MM.1S (cell line): ENCODE data around the gene INTS11.

Experiments used
- DNase-seq: peaks from one replicate; pipeline ENCODE4 v3.0.0-alpha.2; 2015
- H2AFZ ChIP-seq: fragments of 300-600 bp; sonication (generic); 2 replicates; pipeline ENCODE4 v1.6.0; 2016; ENCODE audit warnings: antibody characterized with exemption, low read length
- H3F3A ChIP-seq: fragments of 300-600 bp; sonication (generic); 2 replicates; pipeline ENCODE4 v1.6.1; 2016; ENCODE audit warnings: mild to moderate bottlenecking, antibody characterized with exemption, low read length, moderate library complexity, mixed read lengths; ENCODE audit not compliant: insufficient read depth
- H3K27ac ChIP-seq: fragments of 300-600 bp; sonication (generic); 2 replicates; pipeline ENCODE4 v1.5.1; 2016; ENCODE audit warnings: mild to moderate bottlenecking, low read length
- H3K27me3 ChIP-seq: fragments of 300-600 bp; sonication (generic); replicated peaks from 2 replicates; pipeline ENCODE4 v1.6.0; 2016; ENCODE audit warnings: low read length; ENCODE audit not compliant: insufficient read depth
- H3K36me3 ChIP-seq: fragments of 300-600 bp; sonication (generic); replicated peaks from 2 replicates; pipeline ENCODE4 v1.6.1; 2016; ENCODE audit warnings: mild to moderate bottlenecking, low read length, mixed read lengths; ENCODE audit not compliant: insufficient read depth
- H3K4me1 ChIP-seq: fragments of 300-600 bp; sonication (generic); 2 replicates; pipeline ENCODE4 v1.6.1; 2016; ENCODE audit warnings: low read length, mixed read lengths
- H3K4me2 ChIP-seq: fragments of 300-600 bp; sonication (generic); 2 replicates; pipeline ENCODE4 v1.6.0; 2016; ENCODE audit warnings: low read depth, low read length
- H3K4me3 ChIP-seq: fragments of 300-600 bp; sonication (generic); 2 replicates; pipeline ENCODE4 v1.5.1; 2016; ENCODE audit warnings: low read length, mixed read lengths
- H3K79me2 ChIP-seq: fragments of 300-600 bp; sonication (generic); 2 replicates; pipeline ENCODE4 v1.6.1; 2016; ENCODE audit warnings: mixed run types, low read length, mixed read lengths
- H3K9ac ChIP-seq: fragments of 300-600 bp; sonication (generic); 2 replicates; pipeline ENCODE4 v1.6.1; 2016; ENCODE audit warnings: low read length, mixed read lengths
- H3K9me2 ChIP-seq: fragments of 300-600 bp; sonication (generic); replicated peaks from 2 replicates; pipeline ENCODE4 v1.6.1; 2016; ENCODE audit warnings: mild to moderate bottlenecking, low read length, mixed read lengths; ENCODE audit not compliant: insufficient read depth
- H3K9me3 ChIP-seq: fragments of 300-600 bp; sonication (generic); replicated peaks from 2 replicates; pipeline ENCODE4 v1.6.1; 2016; ENCODE audit warnings: mild to moderate bottlenecking, low read length, mixed read lengths; ENCODE audit not compliant: insufficient read depth
- H4K20me1 ChIP-seq: fragments of 300-600 bp; sonication (generic); 2 replicates; pipeline ENCODE4 v1.6.1; 2016; ENCODE audit warnings: mild to moderate bottlenecking, low read length, moderate library complexity, mixed read lengths; ENCODE audit not compliant: insufficient read depth
- CTCF ChIP-seq: fragments of 300-600 bp; sonication (generic); IDR thresholded peaks from 2 replicates; pipeline ENCODE4 v1.5.1; 2016; ENCODE audit warnings: antibody characterized with exemption, low read length, mixed read lengths
- EZH2 ChIP-seq: fragments of 300-600 bp; sonication (generic); optimal IDR thresholded peaks from 2 replicates; pipeline ENCODE3; 2017; ENCODE audit warnings: low read depth, mild to moderate bottlenecking, antibody characterized with exemption, low read length, mixed read lengths
- EZH2phosphoT487 ChIP-seq: fragments of 300-600 bp; sonication (generic); IDR thresholded peaks from 2 replicates; pipeline ENCODE4 v1.6.1; 2018; ENCODE audit warnings: antibody characterized with exemption, low read length

Gene INTS11

GRCh38 chr1:1309251-1310108 is 15.0 kb downstream of the INTS11 start:
- 0 out of 2 replicates have a peak, but pooled peaks cover 2% of the 10 kb centered on the region for H3K36me3 ChIP-seq
- peaks cover 61% of the 10 kb centered on the region for H3K79me2 ChIP-seq
- H2AFZ ChIP-seq, result peak overlapping the region; percentile 82
- peak overlapping the region; percentile 92 for H3K9ac ChIP-seq
- TF ChIP-seq CTCF (no peak), EZH2 (no peak)
- H3K4me2 ChIP-seq, result peak overlapping the region; percentile 97
- H3K27me3 ChIP-seq, result no peaks in the 10 kb centered on the region
- H3K4me3 ChIP-seq, result peak overlapping the region; percentile 97
- peaks cover 10% of the 10 kb centered on the region for H3K4me1 ChIP-seq
- no peaks in the 10 kb centered on the region for H3K9me3 ChIP-seq
- H3F3A ChIP-seq, result peaks cover 3% of the 10 kb centered on the region; the same call in 1 of the 2 replicates
- peak; percentile 35 for DNase-seq
- no peak overlapping the region for H3K27ac ChIP-seq
- H4K20me1 ChIP-seq, result no peaks in the 10 kb centered on the region
- no peaks in the 10 kb centered on the region for H3K9me2 ChIP-seq

GRCh38 chr1:1308756-1309250 is 15.7 kb downstream of the INTS11 start:
- DNase-seq, result no peak
- Histone ChIP-seq H2AFZ (peak overlapping the region; percentile 82), H3K4me3 (peak overlapping the region; percentile 97), H3K27me3 (no peaks in the 10 kb centered on the region), H3K4me1 (peaks cover 10% of the 10 kb centered on the region), H3F3A (peaks cover 3% of the 10 kb centered on the region; the same call in 1 of the 2 replicates), H3K4me2 (peak overlapping the region; percentile 97), H3K9ac (peak overlapping the region; percentile 92), H3K9me3 (no peaks in the 10 kb centered on the region), H3K27ac (peak overlapping the region; percentile 53; the same call in 1 of the 2 replicates), H3K79me2 (peaks cover 55% of the 10 kb centered on the region), H4K20me1 (no peaks in the 10 kb centered on the region), H3K36me3 (no peaks in the 10 kb centered on the region), H3K9me2 (no peaks in the 10 kb centered on the region)
- TF ChIP-seq CTCF (no peak), EZH2 (no peak), EZH2phosphoT487 (no peak)

GRCh38 chr1:1307923-1308755 is 16.3 kb downstream of the INTS11 start, which contains the start of the genes ACAP3 and PUSL1:
Gene ACAP3 (minus strand): TSS chr1:1307930. CDS start chr1:1307815, 115 bp downstream.
Gene PUSL1 (plus strand): TSS chr1:1308597. CDS start chr1:1308644, 47 bp downstream.
- Histone ChIP-seq H2AFZ (peak within 1 kb of the TSS; percentile 98), H3K79me2 (peaks cover 49% of the 10 kb centered on the region), H3K9me3 (no peaks in the 10 kb centered on the region), H3K36me3 (no peaks in the 10 kb centered on the region), H3K4me1 (peaks cover 10% of the 10 kb centered on the region), H3K27me3 (no peaks in the 10 kb centered on the region), H3K9me2 (no peaks in the 10 kb centered on the region), H4K20me1 (no peaks in the 10 kb centered on the region), H3K4me3 (peak within 1 kb of the TSS; percentile 97), H3K27ac (peak within 1 kb of the TSS; percentile 92), H3K9ac (peak within 1 kb of the TSS; percentile 94), H3K4me2 (peak within 1 kb of the TSS; percentile 98), H3F3A (peaks cover 3% of the 10 kb centered on the region; the same call in 1 of the 2 replicates)
- DNase-seq, result peak; percentile 94
- TF ChIP-seq EZH2phosphoT487 (no peak), CTCF (no peak), EZH2 (no peak)
